Activated T-helper 1 cell treated with anti-CD3 and anti-CD28 coated beads, Interleukin-12 subunit alpha, Interleukin-12 subunit beta, Interleukin-2, Interleukin-4 antibody, amounts not matched to agents 30 ng/mL and 10 ng/mL and 1 ng/mL, durations not matched to agents 14 hours and 24 hours and 36 hours (primary cell): ENCODE data around the gene NLRC5. TPM values are rescaled to one million over a fixed set of nuclear protein-coding genes. Genes with fewer than 3 reads are reported as not detected.

Experiments
- DNase-seq: peaks from one replicate; pipeline ENCODE4 v3.0.0; 2021; ENCODE audit warnings: low spot score
- H3K27ac Mint-ChIP-seq: one replicate; pipeline ENCODE4 v1.8.0; 2021; ENCODE audit warnings: mild to moderate bottlenecking, mixed read lengths
- H3K27me3 Mint-ChIP-seq: one replicate; pipeline ENCODE4 v1.8.0; 2022; ENCODE audit warnings: mild to moderate bottlenecking, moderate library complexity, mixed read lengths; ENCODE audit not compliant: insufficient read depth
- H3K36me3 Mint-ChIP-seq: one replicate; pipeline ENCODE4 v1.8.0; 2021; ENCODE audit warnings: low read depth, mixed read lengths
- H3K4me1 Mint-ChIP-seq: one replicate; pipeline ENCODE4 v1.8.0; 2021; ENCODE audit warnings: low read depth, mixed read lengths
- H3K4me3 Mint-ChIP-seq: one replicate; pipeline ENCODE4 v1.8.0; 2021; ENCODE audit warnings: mild to moderate bottlenecking, moderate library complexity, mixed read lengths
- H3K9me3 Mint-ChIP-seq: one replicate; pipeline ENCODE4 v1.8.0; 2021; ENCODE audit warnings: mixed read lengths
- intact Hi-C: fragments of 100-400 bp; cut with micrococcal nuclease; formaldehyde crosslinking; loops from one replicate; pipeline ENCODE4 v1.15.1; 2024
- total RNA-seq: library from RNA; stranded (reverse); gene quantifications from 2 replicates; pipeline ENCODE4 v1.2.3, GENCODE V29; 2022

The NLRC5 gene
- total RNA-seq, 1 donor from 2014 or later, result 175 TPM

DNA sequence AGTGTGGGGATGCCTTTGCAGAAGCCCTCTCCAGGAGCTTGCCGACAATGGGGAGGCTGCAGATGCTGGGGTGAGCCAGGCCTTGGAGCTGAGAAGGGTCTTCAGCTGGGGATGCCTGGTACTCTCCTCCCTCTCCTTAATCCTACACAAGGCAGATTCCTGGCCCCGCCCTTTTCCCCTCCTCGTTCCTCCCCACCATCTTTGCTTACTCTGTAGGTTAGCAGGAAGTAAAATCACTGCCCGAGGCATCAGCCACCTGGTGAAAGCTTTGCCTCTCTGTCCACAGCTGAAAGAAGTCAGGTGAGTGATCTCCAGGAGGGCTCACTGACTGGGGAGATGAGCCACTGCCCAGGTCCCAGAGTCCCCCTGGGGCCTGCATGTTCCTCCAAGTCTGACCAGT is 38.7 kb downstream of the NLRC5 start:
- DNase-seq, result no peak
- Mint-ChIP-seq H3K27ac (peak overlapping the region; percentile 72), H3K9me3 (no peaks in the 10 kb centered on the region), H3K27me3 (no peaks in the 10 kb centered on the region), H3K4me3 (no peak overlapping the region), H3K36me3 (peaks cover 71% of the 10 kb centered on the region), H3K4me1 (peaks cover 75% of the 10 kb centered on the region)
- intact Hi-C loops, result no loop called here

GRCh38 chr16:57029161-57030160 is 40.1 kb downstream of the NLRC5 start:
- intact Hi-C loops, result no loop called here
- Mint-ChIP-seq H3K9me3 (no peaks in the 10 kb centered on the region), H3K36me3 (peaks cover 69% of the 10 kb centered on the region), H3K27me3 (no peaks in the 10 kb centered on the region), H3K27ac (peak overlapping the region; percentile 40), H3K4me1 (peaks cover 74% of the 10 kb centered on the region), H3K4me3 (no peak overlapping the region)
- no peak for DNase-seq

DNA sequence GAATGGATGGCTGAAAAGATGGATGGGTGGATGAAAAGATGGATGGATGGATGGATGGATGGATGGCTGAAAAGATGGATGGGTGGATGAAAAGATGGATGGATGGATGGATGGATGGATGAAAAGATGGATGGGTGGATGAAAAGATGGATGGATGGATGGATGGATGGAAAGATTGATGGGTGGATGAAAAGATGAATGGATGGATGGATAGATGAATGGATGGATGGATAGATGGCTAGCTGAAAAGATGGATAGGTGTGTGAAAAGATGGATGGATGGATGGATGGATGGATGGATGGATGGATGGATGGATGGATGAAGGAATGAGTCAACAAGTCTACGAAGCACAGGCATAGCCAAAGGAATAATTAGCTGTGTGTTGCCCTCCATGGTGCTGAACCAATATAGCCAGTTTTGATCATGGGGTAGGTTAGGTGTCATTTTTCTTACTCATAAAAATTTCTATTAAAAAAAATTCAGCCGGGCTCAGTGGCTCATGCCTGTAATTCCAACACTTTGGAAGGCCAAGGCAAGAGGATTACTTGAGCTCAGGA is 41.1 kb downstream of the NLRC5 start:
- Mint-ChIP-seq H3K4me1 (peaks cover 70% of the 10 kb centered on the region), H3K4me3 (no peak overlapping the region), H3K27ac (peak overlapping the region; percentile 49), H3K36me3 (peaks cover 71% of the 10 kb centered on the region), H3K27me3 (no peaks in the 10 kb centered on the region), H3K9me3 (no peaks in the 10 kb centered on the region)
- no peak for DNase-seq
- intact Hi-C loops, result no loop called here

DNA sequence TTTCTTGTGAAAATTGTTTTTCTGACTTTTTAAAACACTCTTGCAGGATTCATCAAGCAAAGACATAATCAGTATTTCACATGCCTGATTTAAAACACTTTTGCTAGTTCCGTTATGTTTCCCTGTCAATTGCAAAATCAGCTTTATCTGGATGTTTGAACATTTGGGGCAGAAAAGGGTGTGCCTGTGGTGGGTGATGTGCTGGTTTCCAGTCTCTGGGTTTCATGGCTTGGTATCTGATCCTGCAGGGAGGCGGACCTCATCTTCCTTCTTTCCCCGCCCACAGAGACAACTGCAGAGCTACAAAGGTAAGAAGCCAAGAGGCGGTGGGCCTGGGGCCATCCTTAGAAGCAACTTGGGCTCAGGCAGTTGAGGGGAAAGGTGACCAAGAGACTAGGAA is 41.8 kb downstream of the NLRC5 start:
- Mint-ChIP-seq H3K27me3 (no peaks in the 10 kb centered on the region), H3K4me1 (peaks cover 72% of the 10 kb centered on the region), H3K36me3 (peaks cover 77% of the 10 kb centered on the region), H3K27ac (no peak overlapping the region), H3K9me3 (no peaks in the 10 kb centered on the region), H3K4me3 (no peak overlapping the region)
- intact Hi-C loops, result no loop called here
- no peak for DNase-seq

DNA sequence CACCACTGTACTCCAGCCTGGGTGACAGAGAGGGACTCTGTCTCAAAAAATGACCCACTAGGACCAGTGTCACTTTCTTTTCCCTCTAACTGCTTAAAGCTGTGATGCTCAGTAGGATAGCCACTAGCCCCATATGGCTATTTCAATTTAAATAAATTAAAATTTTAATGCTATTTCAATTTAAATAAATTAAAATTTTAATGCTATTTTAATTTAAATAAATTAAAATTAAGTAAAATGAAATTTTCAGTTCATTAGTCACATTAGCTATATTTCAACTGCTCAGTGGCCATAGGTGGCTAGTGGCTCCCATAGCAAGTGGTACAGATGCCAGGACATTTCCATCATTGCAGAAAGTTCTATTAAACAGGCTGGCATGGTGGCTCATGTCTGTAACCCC is 43.0 kb downstream of the NLRC5 start:
- Mint-ChIP-seq H3K27ac (no peak overlapping the region), H3K4me1 (peaks cover 64% of the 10 kb centered on the region)

GRCh38 chr16:57032931-57033330 is 43.6 kb downstream of the NLRC5 start:
- peaks cover 78% of the 10 kb centered on the region for H3K36me3 Mint-ChIP-seq
- H3K4me3 Mint-ChIP-seq, result no peak overlapping the region
- no peak overlapping the region for H3K27ac Mint-ChIP-seq
- H3K4me1 Mint-ChIP-seq, result peaks cover 64% of the 10 kb centered on the region
- no peaks in the 10 kb centered on the region for H3K27me3 Mint-ChIP-seq
- no peak for DNase-seq
- no peaks in the 10 kb centered on the region for H3K9me3 Mint-ChIP-seq
- intact Hi-C loops, result no loop called here

More for the DNA sequence above, 43.0 kb downstream of the NLRC5 start:
- intact Hi-C loops, result no loop called here
- Mint-ChIP-seq H3K36me3 (peaks cover 78% of the 10 kb centered on the region), H3K9me3 (no peaks in the 10 kb centered on the region), H3K27me3 (no peaks in the 10 kb centered on the region), H3K4me3 (no peak overlapping the region)
- DNase-seq, result no peak

GRCh38 chr16:57036315-57036714 is 47.0 kb downstream of the NLRC5 start:
- Mint-ChIP-seq H3K27me3 (no peaks in the 10 kb centered on the region), H3K9me3 (no peaks in the 10 kb centered on the region), H3K27ac (peak overlapping the region; percentile 76), H3K4me3 (no peak overlapping the region), H3K36me3 (peaks cover 72% of the 10 kb centered on the region), H3K4me1 (peaks cover 65% of the 10 kb centered on the region)
- intact Hi-C loops, result no loop called here
- no peak for DNase-seq

DNA sequence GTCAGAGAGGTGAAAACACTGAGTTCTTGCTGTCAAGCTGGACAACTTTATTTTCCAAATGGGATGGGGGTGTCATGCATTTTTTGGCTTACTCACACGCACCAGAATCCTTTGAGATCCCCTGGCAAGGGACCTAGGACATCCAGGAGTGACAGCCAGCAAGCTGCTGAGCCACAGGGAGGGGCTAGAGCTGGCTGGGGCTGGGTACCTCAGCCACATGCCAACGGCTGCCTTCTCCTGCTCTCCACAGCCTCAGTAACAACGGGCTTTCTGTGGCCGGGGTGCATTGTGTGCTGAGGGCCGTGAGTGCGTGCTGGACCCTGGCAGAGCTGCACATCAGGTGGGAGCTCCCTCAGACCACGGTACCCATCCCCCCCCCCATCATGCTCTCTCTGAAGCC is 47.6 kb downstream of the NLRC5 start:
- Mint-ChIP-seq H3K27ac (peak overlapping the region; percentile 77), H3K27me3 (no peaks in the 10 kb centered on the region), H3K9me3 (no peaks in the 10 kb centered on the region), H3K36me3 (peaks cover 66% of the 10 kb centered on the region), H3K4me3 (no peak overlapping the region), H3K4me1 (peaks cover 67% of the 10 kb centered on the region)
- no peak for DNase-seq
- intact Hi-C loops, result no loop called here

DNA sequence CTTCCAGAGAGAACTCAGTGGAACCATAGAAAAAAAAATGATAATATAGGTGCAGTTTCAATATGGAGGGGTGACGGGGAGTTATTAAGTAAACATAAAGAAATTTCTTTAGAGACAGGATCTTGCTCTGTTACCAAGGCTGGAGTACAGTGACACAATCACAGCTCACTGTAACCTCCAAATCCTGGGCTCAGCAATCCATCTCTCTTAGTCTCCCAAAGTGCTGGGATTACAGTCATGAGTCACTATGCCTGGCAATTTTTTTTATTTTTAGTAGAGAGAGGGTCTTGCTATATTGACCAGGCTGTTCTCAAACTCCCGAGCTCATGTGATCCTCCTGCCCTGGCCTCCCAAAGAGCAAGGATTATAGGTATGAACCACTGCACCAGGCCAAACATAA is 48.8 kb downstream of the NLRC5 start:
- Mint-ChIP-seq H3K4me3 (no peak overlapping the region), H3K36me3 (peaks cover 70% of the 10 kb centered on the region)

DNA sequence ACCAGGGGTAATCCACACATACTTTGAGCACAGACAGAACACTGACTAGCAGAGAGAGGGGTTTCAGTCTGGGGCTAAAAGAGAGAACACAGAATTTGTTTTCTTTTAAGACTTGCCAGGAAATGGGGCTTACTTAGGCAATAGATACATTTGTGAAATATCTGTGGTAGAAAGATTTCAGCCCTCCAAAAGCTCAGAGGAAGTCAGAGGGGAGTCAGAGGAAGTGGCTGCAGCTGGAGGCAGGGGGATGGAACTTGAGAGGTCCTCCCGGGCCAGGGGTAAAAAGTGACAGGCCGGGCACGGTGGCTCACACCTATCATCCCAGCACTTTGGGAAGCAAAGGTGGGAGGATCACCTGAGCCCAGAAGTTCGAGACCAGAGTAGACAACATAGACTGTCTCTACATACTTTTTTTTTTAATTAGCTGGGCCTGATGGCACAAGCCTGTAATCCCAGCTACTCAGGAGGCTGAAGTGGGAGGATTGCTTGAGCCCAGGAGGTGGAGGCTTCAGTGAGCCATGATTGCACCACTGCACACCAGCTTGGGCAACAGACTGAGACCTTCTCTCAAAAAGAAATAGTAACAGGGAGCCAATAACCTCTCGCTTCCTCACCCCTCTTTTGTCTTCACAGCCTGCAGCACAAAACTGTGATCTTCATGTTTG is 49.9 kb downstream of the NLRC5 start:
- Mint-ChIP-seq H3K36me3 (peaks cover 70% of the 10 kb centered on the region), H3K9me3 (no peaks in the 10 kb centered on the region), H3K27me3 (no peaks in the 10 kb centered on the region), H3K4me3 (peak overlapping the region; percentile 43), H3K27ac (peak overlapping the region; percentile 90), H3K4me1 (peaks cover 75% of the 10 kb centered on the region)
- peak; percentile 26 for DNase-seq
- intact Hi-C loops, result no loop called here

More for the DNA sequence above, 48.8 kb downstream of the NLRC5 start:
- Mint-ChIP-seq H3K27ac (peak overlapping the region; percentile 77), H3K27me3 (no peaks in the 10 kb centered on the region), H3K9me3 (no peaks in the 10 kb centered on the region), H3K4me1 (peaks cover 80% of the 10 kb centered on the region)
- no peak for DNase-seq
- intact Hi-C loops, result no loop called here

GRCh38 chr16:57041182-57042156 is 52.1 kb downstream of the NLRC5 start:
- Mint-ChIP-seq H3K27me3 (no peaks in the 10 kb centered on the region), H3K27ac (peak overlapping the region; percentile 98), H3K4me1 (peaks cover 65% of the 10 kb centered on the region), H3K36me3 (peaks cover 65% of the 10 kb centered on the region), H3K4me3 (peak overlapping the region; percentile 68), H3K9me3 (no peaks in the 10 kb centered on the region)
- intact Hi-C loops, result loop anchor here (1.0 to 10.0 kb wide), 8 partner anchors 27 to 427 kb away; partner anchors contain the start of genes NUP93 and SLC12A3
- DNase-seq, result peak; percentile 77
